Measurements from ENCODE around the gene RNU6-1.

Gene RNU6-1

GRCh38 chr15:67855842-67856241 lies 16.0 kb upstream of the RNU6-1 start:
- no peak for DNase-seq

- no peak for DNase-seq
These were observed 14.5 kb upstream of the RNU6-1 start for GRCh38 chr15:67854358-67854757.

GRCh38 chr15:67853454-67853853 lies 13.6 kb upstream of the RNU6-1 start:
- DNase-seq, result no peak

GRCh38 chr15:67852418-67852817 lies 12.6 kb upstream of the RNU6-1 start:
- DNase-seq, result no peak

GRCh38 chr15:67850994-67851571 lies 11.2 kb upstream of the RNU6-1 start:
- no peak for DNase-seq

- no peak for DNase-seq
These were observed 10.5 kb upstream of the RNU6-1 start for GRCh38 chr15:67850336-67850735.

- no peak for DNase-seq
These were observed 9.7 kb upstream of the RNU6-1 start for GRCh38 chr15:67849538-67849937.

- DNase-seq, result no peak
These were observed 6.1 kb upstream of the RNU6-1 start for GRCh38 chr15:67845974-67846373.

GRCh38 chr15:67843571-67844387 lies 3.9 kb upstream of the RNU6-1 start:
- no peak for DNase-seq

GRCh38 chr15:67843092-67843501 lies 3.3 kb upstream of the RNU6-1 start:
- DNase-seq, result no peak

GRCh38 chr15:67841513-67841762 lies 1.6 kb upstream of the RNU6-1 start:
- no peak for DNase-seq

- no peak for DNase-seq
These were observed 1.1 kb upstream of the RNU6-1 start for GRCh38 chr15:67840749-67841512.

GRCh38 chr15:67839499-67839928 lies 331 bp downstream of the RNU6-1 start:
- DNase-seq, result no peak

- no peak for DNase-seq
These were observed 984 bp downstream of the RNU6-1 start for GRCh38 chr15:67838789-67839332.

- no peak for DNase-seq
These were observed 2.9 kb downstream of the RNU6-1 start for GRCh38 chr15:67836955-67837354.

GRCh38 chr15:67836477-67836876 lies 3.4 kb downstream of the RNU6-1 start:
- DNase-seq, result no peak

GRCh38 chr15:67836134-67836455 lies 3.8 kb downstream of the RNU6-1 start:
- no peak for DNase-seq

- no peak for DNase-seq
These were observed 4.3 kb downstream of the RNU6-1 start for GRCh38 chr15:67835297-67836133.

- no peak for DNase-seq
These were observed 5.1 kb downstream of the RNU6-1 start for GRCh38 chr15:67834581-67835296.

- DNase-seq, result no peak
These were observed 5.9 kb downstream of the RNU6-1 start for GRCh38 chr15:67833710-67834511.

- no peak for DNase-seq
These were observed 6.7 kb downstream of the RNU6-1 start for GRCh38 chr15:67832897-67833709.
